Calu3 (cell line): Measurements from ENCODE around the gene TMEM231. TPM values are rescaled to one million over a fixed set of nuclear protein-coding genes. Genes with fewer than 3 reads are reported as not detected.

Experiments
- BruUV-seq: library from RNA; stranded (reverse); fragments of 400-500 nt; replicated peaks from 2 replicates; lab custom pipeline; 2021; lab: Mats Ljungman, UMichigan
- CTCF ChIA-PET: fragments of 300-600 bp; sonication (Branson Sonifier 250); formaldehyde crosslinking; loops from one replicate; lab custom pipeline; 2022; ENCODE audit warnings: antibody characterized with exemption; lab: Charles Lee
- DNase-seq: peaks from one replicate; pipeline ENCODE4 v3.0.0; 2022
- H3K27ac Mint-ChIP-seq: one replicate; pipeline ENCODE4 v1.8.0; 2022; ENCODE audit warnings: mixed read lengths; ENCODE audit not compliant: unreplicated experiment
- H3K27me3 Mint-ChIP-seq: one replicate; pipeline ENCODE4 v1.8.0; 2022; ENCODE audit warnings: mixed read lengths; ENCODE audit not compliant: unreplicated experiment
- H3K36me3 Mint-ChIP-seq: one replicate; pipeline ENCODE4 v1.8.0; 2022; ENCODE audit warnings: mild to moderate bottlenecking, moderate library complexity, mixed read lengths; ENCODE audit not compliant: insufficient read depth, unreplicated experiment
- H3K4me1 Mint-ChIP-seq: one replicate; pipeline ENCODE4 v1.8.0; 2022; ENCODE audit warnings: mild to moderate bottlenecking, low read depth, mixed read lengths; ENCODE audit not compliant: unreplicated experiment
- H3K4me3 Mint-ChIP-seq: one replicate; pipeline ENCODE4 v1.8.0; 2022; ENCODE audit warnings: mild to moderate bottlenecking, low read depth, moderate library complexity, mixed read lengths; ENCODE audit not compliant: unreplicated experiment
- H3K9me3 Mint-ChIP-seq: one replicate; pipeline ENCODE4 v1.8.0; 2022; ENCODE audit warnings: low read depth, mixed read lengths; ENCODE audit not compliant: unreplicated experiment
- CTCF ChIP-seq: fragments of 200-600 bp; IDR thresholded peaks from one replicate; pipeline ENCODE4 v1.8.0; 2022; ENCODE audit warnings: antibody characterized with exemption; ENCODE audit not compliant: unreplicated experiment
- intact Hi-C: fragments of 100-400 bp; cut with micrococcal nuclease; formaldehyde crosslinking; loops from one replicate; pipeline ENCODE4 v1.10.0; 2022; ENCODE audit not compliant: unreplicated experiment
- total RNA-seq: library from RNA; stranded (reverse); gene quantifications from 2 replicates; pipeline ENCODE4 v1.2.3, GENCODE V29; 2022

The TMEM231 gene
- total RNA-seq, 1 experiment from 2014 or later, result 17.6 TPM

DNA sequence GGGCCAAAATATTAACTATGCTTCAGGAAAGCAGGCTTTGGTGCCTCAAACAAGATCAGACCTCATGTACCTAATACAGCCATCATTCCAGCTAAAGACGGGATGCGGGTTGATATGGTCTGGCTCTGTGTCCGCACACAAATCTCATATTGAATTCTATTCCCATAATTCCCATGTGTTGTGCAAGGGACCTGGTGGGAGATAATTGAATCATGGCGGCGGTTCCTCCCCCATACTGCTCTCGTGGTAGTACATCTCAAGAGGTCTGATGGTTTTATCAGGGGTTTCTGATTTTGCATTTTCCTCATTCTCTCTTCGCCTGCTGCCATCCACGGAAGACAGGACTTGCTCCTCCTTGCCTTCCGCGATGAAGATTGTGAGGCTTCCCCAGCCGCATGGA is 41.8 kb downstream of the TMEM231 start:
- no TSS peak for BruUV-seq
- Mint-ChIP-seq H3K27ac (no peak overlapping the region), H3K27me3 (no peaks in the 10 kb centered on the region), H3K4me1 (peaks cover 16% of the 10 kb centered on the region), H3K36me3 (peaks cover 24% of the 10 kb centered on the region), H3K4me3 (no peak overlapping the region), H3K9me3 (no peaks in the 10 kb centered on the region)
- CTCF ChIA-PET, result interaction anchor here (0.6 kb wide), 1 partner anchor 137 kb away, joined by 4 read pairs; no protein-coding TSS in a partner anchor
- DNase-seq, result no peak
- intact Hi-C loops, result no loop called here
- TF ChIP-seq CTCF, result no peak

- peak overlapping the region; percentile 91 for H3K27ac Mint-ChIP-seq
- intact Hi-C loops, result no loop called here
- H3K4me3 Mint-ChIP-seq, result peak overlapping the region; percentile 6
- TF ChIP-seq CTCF, result no peak
- no TSS peak for BruUV-seq
- DNase-seq, result peak; percentile 62
- peaks cover 17% of the 10 kb centered on the region for H3K4me1 Mint-ChIP-seq
- CTCF ChIA-PET, result interaction anchor here (0.8 to 1.3 kb wide), 2 partner anchors 11 kb away, joined by 3 to 9 read pairs; partner anchors contain the start of gene CHST6
- no peaks in the 10 kb centered on the region for H3K27me3 Mint-ChIP-seq
- H3K36me3 Mint-ChIP-seq, result peaks cover 16% of the 10 kb centered on the region
- H3K9me3 Mint-ChIP-seq, result no peaks in the 10 kb centered on the region
Observed at GRCh38 chr16:75506574-75506973, 49.5 kb downstream of the TMEM231 start.

- no peak for DNase-seq
- intact Hi-C loops, result no loop called here
- Mint-ChIP-seq H3K27ac (peak overlapping the region; percentile 91), H3K4me1 (peaks cover 17% of the 10 kb centered on the region), H3K4me3 (peak overlapping the region; percentile 6), H3K36me3 (peaks cover 16% of the 10 kb centered on the region), H3K9me3 (no peaks in the 10 kb centered on the region), H3K27me3 (no peaks in the 10 kb centered on the region)
- TF ChIP-seq CTCF, result no peak
- CTCF ChIA-PET, result interaction anchor here (0.7 to 1.3 kb wide), 3 partner anchors 11 to 74 kb away, joined by 3 to 9 read pairs (median 3); partner anchors contain the start of gene CHST6
- BruUV-seq, result no TSS peak
Observed at GRCh38 chr16:75506107-75506506, 49.9 kb downstream of the TMEM231 start.

DNA sequence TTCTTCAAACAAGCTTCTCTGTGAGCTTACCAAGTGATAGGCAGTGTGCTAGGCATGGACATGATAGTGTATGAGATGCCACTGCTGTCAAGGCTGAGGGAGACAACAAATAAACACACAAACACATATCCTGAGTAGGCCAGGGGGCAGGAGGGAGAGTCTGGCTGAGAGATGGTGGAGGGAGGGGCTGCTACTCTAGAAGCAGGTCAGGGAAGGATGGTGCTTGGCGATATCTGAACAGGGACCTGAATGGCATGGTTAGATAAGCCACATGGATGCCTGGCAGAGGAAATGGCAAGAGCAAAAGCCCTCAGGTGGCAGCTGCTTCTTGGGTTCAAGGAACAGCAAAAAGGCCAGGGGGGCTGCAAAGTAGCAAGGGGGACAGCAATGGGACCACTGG is 52.3 kb downstream of the TMEM231 start:
- intact Hi-C loops, result no loop called here
- BruUV-seq, result no TSS peak
- Mint-ChIP-seq H3K9me3 (no peaks in the 10 kb centered on the region), H3K4me3 (no peak overlapping the region), H3K36me3 (peaks cover 16% of the 10 kb centered on the region), H3K4me1 (peaks cover 17% of the 10 kb centered on the region), H3K27me3 (no peaks in the 10 kb centered on the region), H3K27ac (peak overlapping the region; percentile 23)
- TF ChIP-seq CTCF, result no peak
- DNase-seq, result no peak
- CTCF ChIA-PET, result no interaction called here
